ENCODE data around the gene SCO2. TPM values are rescaled to one million over a fixed set of nuclear protein-coding genes. Genes with fewer than 3 reads are reported as not detected.

SCO2 gene
- total RNA-seq, 1 donor from 2014 or later = not detected

- no peak for DNase-seq (ENCODE audit: low spot score)
Measured at GRCh38 chr22:50551160-50551752, 25.9 kb upstream of the SCO2 start.

GRCh38 chr22:50550395-50550794 lies 25.0 kb upstream of the SCO2 start:
- no peak for DNase-seq (ENCODE audit: low spot score)

- DNase-seq (ENCODE audit: low spot score) = no peak
Measured at GRCh38 chr22:50548921-50549790, 23.8 kb upstream of the SCO2 start.

GRCh38 chr22:50548040-50548920 lies 22.9 kb upstream of the SCO2 start:
- no peak for DNase-seq (ENCODE audit: low spot score)

GRCh38 chr22:50547263-50547985 lies 22.0 kb upstream of the SCO2 start:
- DNase-seq (ENCODE audit: low spot score) = no peak

GRCh38 chr22:50546326-50547262 lies 21.2 kb upstream of the SCO2 start:
- DNase-seq (ENCODE audit: low spot score) = no peak

- DNase-seq (ENCODE audit: low spot score) = peak; percentile 50
Measured at GRCh38 chr22:50545522-50546325, 20.3 kb upstream of the SCO2 start, which contains the start of gene KLHDC7B. KLHDC7B (plus strand) TSS chr22:50545899; CDS start chr22:50546244, 345 bp downstream.

- DNase-seq (ENCODE audit: low spot score) = no peak
Measured at GRCh38 chr22:50544746-50545253, 19.4 kb upstream of the SCO2 start.

GRCh38 chr22:50544078-50544745 lies 18.8 kb upstream of the SCO2 start:
- peak; percentile 63 for DNase-seq (ENCODE audit: low spot score)

GRCh38 chr22:50542416-50542927 lies 17.1 kb upstream of the SCO2 start:
- DNase-seq (ENCODE audit: low spot score) = no peak

GRCh38 chr22:50541667-50542026 lies 16.2 kb upstream of the SCO2 start:
- peak; percentile 40 for DNase-seq (ENCODE audit: low spot score)

- DNase-seq (ENCODE audit: low spot score) = no peak
Measured at GRCh38 chr22:50540381-50540780, 15.0 kb upstream of the SCO2 start.

GRCh38 chr22:50537765-50538164 lies 12.4 kb upstream of the SCO2 start:
- no peak for DNase-seq (ENCODE audit: low spot score)

GRCh38 chr22:50536226-50536625 lies 10.8 kb upstream of the SCO2 start:
- DNase-seq (ENCODE audit: low spot score) = no peak

GRCh38 chr22:50535113-50535512 lies 9.7 kb upstream of the SCO2 start:
- no peak for DNase-seq (ENCODE audit: low spot score)

- DNase-seq (ENCODE audit: low spot score) = peak; percentile 87
Measured at GRCh38 chr22:50533856-50534711, 8.7 kb upstream of the SCO2 start.

All from umbilical cord (tissue), 2 donors.